ENCODE measurements around the gene OR7G1. TPM values are rescaled to one million over a fixed set of nuclear protein-coding genes. Genes with fewer than 3 reads are reported as not detected.

The OR7G1 gene
- total RNA-seq, 2 experiments from 2014 or later, result not detected

DNA sequence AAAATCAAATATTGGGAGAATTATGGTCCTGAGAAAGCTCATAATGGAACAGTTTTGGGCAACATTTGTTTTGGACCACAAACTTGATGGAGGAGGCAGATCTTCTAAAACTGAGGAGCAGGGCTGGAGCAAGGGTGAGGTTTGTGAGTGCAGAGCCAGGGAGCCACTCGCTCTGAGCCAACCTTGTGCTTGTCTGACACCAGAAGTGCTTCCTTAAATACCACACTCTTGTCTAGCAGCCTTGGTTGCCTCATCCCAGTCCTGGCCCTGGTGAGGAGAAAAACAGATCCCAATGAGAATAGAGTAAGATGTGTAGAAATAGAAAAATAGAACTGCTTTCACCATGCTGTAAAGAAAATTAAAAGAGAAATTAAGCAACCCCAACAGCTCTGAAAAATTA, 31.3 kb upstream of the OR7G1 start:
- CTCF ChIA-PET, result no interaction called here
- peaks cover 31% of the 10 kb centered on the region for H3K9me3 Mint-ChIP-seq
- H3K4me1 Mint-ChIP-seq (ENCODE audit: low read depth), result peaks cover 72% of the 10 kb centered on the region
- no peak for ATAC-seq
- no peak for DNase-seq
- intact Hi-C loops (cut with micrococcal nuclease), result no loop called here
- POLR2A ChIA-PET, result no interaction called here
- peaks cover 88% of the 10 kb centered on the region for H3K36me3 Mint-ChIP-seq (ENCODE audit: low read depth)
- H3K4me3 Mint-ChIP-seq, result no peak overlapping the region
- no peak overlapping the region for H3K27ac Mint-ChIP-seq
- H3K27me3 Mint-ChIP-seq, result no peaks in the 10 kb centered on the region
- TF ChIP-seq, protein P1, sequence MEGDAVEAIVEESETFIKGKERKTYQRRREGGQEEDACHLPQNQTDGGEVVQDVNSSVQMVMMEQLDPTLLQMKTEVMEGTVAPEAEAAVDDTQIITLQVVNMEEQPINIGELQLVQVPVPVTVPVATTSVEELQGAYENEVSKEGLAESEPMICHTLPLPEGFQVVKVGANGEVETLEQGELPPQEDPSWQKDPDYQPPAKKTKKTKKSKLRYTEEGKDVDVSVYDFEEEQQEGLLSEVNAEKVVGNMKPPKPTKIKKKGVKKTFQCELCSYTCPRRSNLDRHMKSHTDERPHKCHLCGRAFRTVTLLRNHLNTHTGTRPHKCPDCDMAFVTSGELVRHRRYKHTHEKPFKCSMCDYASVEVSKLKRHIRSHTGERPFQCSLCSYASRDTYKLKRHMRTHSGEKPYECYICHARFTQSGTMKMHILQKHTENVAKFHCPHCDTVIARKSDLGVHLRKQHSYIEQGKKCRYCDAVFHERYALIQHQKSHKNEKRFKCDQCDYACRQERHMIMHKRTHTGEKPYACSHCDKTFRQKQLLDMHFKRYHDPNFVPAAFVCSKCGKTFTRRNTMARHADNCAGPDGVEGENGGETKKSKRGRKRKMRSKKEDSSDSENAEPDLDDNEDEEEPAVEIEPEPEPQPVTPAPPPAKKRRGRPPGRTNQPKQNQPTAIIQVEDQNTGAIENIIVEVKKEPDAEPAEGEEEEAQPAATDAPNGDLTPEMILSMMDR (IDR thresholded peaks at IDR 0.05), result no peak

DNA sequence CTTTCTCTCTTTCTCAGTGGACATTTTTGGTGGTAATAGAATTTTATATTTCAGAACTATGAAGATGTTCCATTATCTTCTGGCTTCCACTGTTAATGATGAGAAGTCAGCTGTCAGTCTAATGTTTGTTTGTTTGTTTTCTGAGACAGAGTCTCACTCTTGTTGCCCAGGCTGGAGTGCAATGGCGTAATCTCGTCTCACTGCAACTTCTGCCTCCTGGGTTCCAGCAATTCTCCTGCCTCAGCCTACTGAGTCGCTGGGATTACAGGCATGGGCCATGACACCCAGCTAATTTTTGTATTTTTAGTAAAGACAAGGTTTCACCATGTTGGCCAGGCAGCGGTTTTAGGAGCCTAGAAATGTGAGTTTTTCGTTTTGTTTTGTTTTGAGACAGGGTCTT, 29.4 kb upstream of the OR7G1 start:
- DNase-seq (no peak), ATAC-seq (no peak)
- intact Hi-C loops (cut with micrococcal nuclease), result no loop called here
- ChIA-PET CTCF (no interaction called here), POLR2A (interaction anchor here (1.2 kb wide), 1 partner anchor 12 kb away, joined by 3 read pairs; no protein-coding TSS in a partner anchor)
- H3K36me3 Mint-ChIP-seq (ENCODE audit: low read depth), result peaks cover 77% of the 10 kb centered on the region
- no peak overlapping the region for H3K4me3 Mint-ChIP-seq
- peaks cover 63% of the 10 kb centered on the region for H3K4me1 Mint-ChIP-seq (ENCODE audit: low read depth)
- TF ChIP-seq, protein P1 (IDR thresholded peaks at IDR 0.05), result no peak
- H3K27me3 Mint-ChIP-seq, result no peaks in the 10 kb centered on the region
- H3K27ac Mint-ChIP-seq, result no peak overlapping the region
- peaks cover 17% of the 10 kb centered on the region for H3K9me3 Mint-ChIP-seq

DNA sequence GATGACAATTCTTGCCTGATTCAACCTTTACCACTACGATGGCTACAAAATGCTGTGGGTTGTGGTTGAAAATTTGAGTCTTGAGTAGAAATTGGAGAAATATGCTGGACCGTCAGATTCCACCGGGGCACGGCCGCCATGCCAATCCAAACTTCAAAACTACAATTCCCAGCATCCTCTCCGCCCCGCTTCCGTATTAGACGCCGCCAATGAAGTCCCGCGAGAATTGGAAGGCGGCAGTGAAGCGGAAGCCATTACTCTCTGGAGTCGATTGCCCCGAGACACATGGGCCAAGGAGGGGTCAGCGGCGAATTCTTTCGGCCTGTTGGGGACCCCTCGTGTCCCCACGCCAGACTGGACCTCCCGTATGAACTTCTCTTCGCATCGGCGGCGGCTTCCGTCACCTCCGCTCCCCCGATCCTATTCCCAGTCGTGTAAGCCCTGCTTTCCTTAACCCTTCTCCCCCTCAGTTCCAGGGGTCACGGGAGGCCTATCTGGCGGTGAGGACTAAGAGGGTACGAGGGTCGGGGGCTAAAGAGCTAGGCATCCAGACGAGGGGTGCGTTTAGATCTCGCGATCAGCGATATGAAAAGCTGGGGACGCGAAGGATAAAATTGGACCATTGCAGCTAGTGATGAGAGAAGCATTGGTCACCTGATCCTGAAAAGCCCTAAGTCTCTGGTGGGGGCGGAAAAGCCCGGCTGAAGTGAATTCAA, 24.8 kb upstream of the OR7G1 start, which contains the start of gene ZNF317:
ZNF317 (plus strand) TSS at position 239 of the 716 bp plus-strand sequence. CDS start 15,620 bp downstream, outside the sequence.
- ATAC-seq, result peak; percentile 93
- POLR2A ChIA-PET, result interaction anchor here (0.6 to 1.1 kb wide), 5 partner anchors 9 to 308 kb away, joined by 3 read pairs; partner anchors contain the start of genes MBD3L1, ZNF558 and ZNF699
- peak; percentile 97 for DNase-seq
- CTCF ChIA-PET, result no interaction called here
- Mint-ChIP-seq H3K36me3 (ENCODE audit: low read depth) (peaks cover 37% of the 10 kb centered on the region), H3K27ac (peak within 1 kb of the TSS; percentile 96), H3K9me3 (peaks cover 17% of the 10 kb centered on the region), H3K4me3 (peak within 1 kb of the TSS; percentile 96), H3K4me1 (ENCODE audit: low read depth) (peaks cover 33% of the 10 kb centered on the region), H3K27me3 (no peaks in the 10 kb centered on the region)
- TF ChIP-seq, protein P1 (IDR thresholded peaks at IDR 0.05), result no peak
- intact Hi-C loops (cut with micrococcal nuclease), result no loop called here

DNA sequence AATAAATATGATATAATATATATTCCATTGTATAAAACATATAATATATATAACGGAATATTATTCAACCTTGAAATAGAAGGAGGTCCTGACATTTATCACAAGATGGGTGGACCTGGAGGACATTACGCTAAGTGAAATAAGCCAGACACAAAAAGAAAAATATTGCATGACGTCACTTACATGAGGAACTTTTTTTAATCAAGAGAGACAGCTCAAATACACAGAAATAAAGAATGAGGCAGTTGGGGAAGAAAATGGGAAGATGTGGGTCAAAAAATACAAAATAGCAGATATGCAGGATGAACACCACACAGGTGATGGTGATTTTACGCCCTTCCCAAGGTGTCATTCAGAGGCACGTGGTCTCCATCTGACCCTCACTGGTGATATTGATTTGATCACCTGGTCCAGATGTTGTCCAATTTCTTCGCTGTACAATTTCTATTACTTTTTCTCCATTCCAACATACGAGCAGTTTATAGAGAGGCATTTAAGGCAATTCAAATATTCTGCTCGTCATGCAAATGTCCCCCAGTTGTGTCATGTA, 24.1 kb upstream of the OR7G1 start:
- peak; percentile 12 for ATAC-seq
- POLR2A ChIA-PET, result no interaction called here
- Mint-ChIP-seq H3K4me3 (peak overlapping the region; percentile 96), H3K36me3 (ENCODE audit: low read depth) (peaks cover 31% of the 10 kb centered on the region), H3K4me1 (ENCODE audit: low read depth) (peaks cover 30% of the 10 kb centered on the region), H3K9me3 (peaks cover 14% of the 10 kb centered on the region), H3K27me3 (no peaks in the 10 kb centered on the region), H3K27ac (peak overlapping the region; percentile 96)
- CTCF ChIA-PET, result no interaction called here
- DNase-seq, result peak; percentile 10
- TF ChIP-seq, protein P1 (IDR thresholded peaks at IDR 0.05), result no peak
- intact Hi-C loops (cut with micrococcal nuclease), result no loop called here

- intact Hi-C loops (cut with micrococcal nuclease), result no loop called here
- no peak overlapping the region for H3K27ac Mint-ChIP-seq
- DNase-seq (no peak), ATAC-seq (no peak)
- H3K9me3 Mint-ChIP-seq, result no peaks in the 10 kb centered on the region
- H3K27me3 Mint-ChIP-seq, result peaks cover 5% of the 10 kb centered on the region
- TF ChIP-seq, protein P1 (IDR thresholded peaks at IDR 0.05), result no peak
- ChIA-PET CTCF (no interaction called here), POLR2A (no interaction called here)
- no peak overlapping the region for H3K4me3 Mint-ChIP-seq
- H3K4me1 Mint-ChIP-seq (ENCODE audit: low read depth), result peaks cover 10% of the 10 kb centered on the region
- no peaks in the 10 kb centered on the region for H3K36me3 Mint-ChIP-seq (ENCODE audit: low read depth)
Measured at GRCh38 chr19:9132422-9132821, 16.9 kb upstream of the OR7G1 start.
